Astrocyte (in vitro differentiated cells and primary cell): ENCODE measurements around the gene SHROOM2. TPM values are rescaled to one million over a fixed set of nuclear protein-coding genes. Genes with fewer than 3 reads are reported as not detected.

Experiments
- DNase-seq: peaks from one replicate; pipeline ENCODE4 v3.0.0-alpha.2; 2010; ENCODE audit warnings: low read depth
- FAIRE-seq: peaks from 2 replicates; lab custom pipeline; 2011; peaks lifted over from hg19 to GRCh38; lab: Jason Lieb, UNC
- H2AFZ ChIP-seq: 2 replicates; pipeline ENCODE4 v1.6.0; 2012; ENCODE audit warnings: low read depth, low read length, inconsistent platforms
- H3K27ac ChIP-seq: 2 replicates; pipeline ENCODE4 v1.5.1; 2011; ENCODE audit warnings: low read depth, low read length, inconsistent platforms
- H3K27me3 ChIP-seq: 2 replicates; pipeline ENCODE4 v1.6.0; 2011; ENCODE audit warnings: low read length, inconsistent platforms; ENCODE audit not compliant: insufficient read depth
- H3K36me3 ChIP-seq: 2 replicates; pipeline ENCODE4 v1.5.1; 2011; ENCODE audit warnings: low read length, inconsistent platforms; ENCODE audit not compliant: insufficient read depth
- H3K4me1 ChIP-seq: 2 replicates; pipeline ENCODE4 v1.5.1; 2011; ENCODE audit warnings: low read length, inconsistent platforms; ENCODE audit not compliant: insufficient read depth
- H3K4me2 ChIP-seq: 2 replicates; pipeline ENCODE4 v1.6.0; 2012; ENCODE audit warnings: low read length, inconsistent platforms
- H3K4me3 ChIP-seq: 2 replicates; pipeline ENCODE4 v1.5.1; 2011; ENCODE audit warnings: low read depth, mild to moderate bottlenecking, low read length, inconsistent platforms; ENCODE audit not compliant: insufficient read depth
- H3K79me2 ChIP-seq: 2 replicates; pipeline ENCODE4 v1.6.0; 2012; ENCODE audit warnings: mild to moderate bottlenecking, low read length, inconsistent platforms; ENCODE audit not compliant: insufficient read depth
- H3K9ac ChIP-seq: 2 replicates; pipeline ENCODE4 v1.6.0; 2012; ENCODE audit warnings: mild to moderate bottlenecking, low read length, inconsistent platforms
- H3K9me3 ChIP-seq: 2 replicates; pipeline ENCODE4 v1.5.1; 2012; ENCODE audit warnings: low read depth, mild to moderate bottlenecking, low read length, inconsistent platforms; ENCODE audit not compliant: insufficient read depth
- H4K20me1 ChIP-seq: 2 replicates; pipeline ENCODE4 v1.6.0; 2012; ENCODE audit warnings: low read length, inconsistent platforms; ENCODE audit not compliant: insufficient read depth
- H3K27ac Mint-ChIP-seq: one replicate; pipeline ENCODE4 v1.8.0; 2021; ENCODE audit warnings: mild to moderate bottlenecking, mixed read lengths; ENCODE audit not compliant: unreplicated experiment
- H3K27me3 Mint-ChIP-seq: one replicate; pipeline ENCODE4 v1.8.0; 2021; ENCODE audit warnings: low read depth, mixed read lengths; ENCODE audit not compliant: unreplicated experiment
- H3K36me3 Mint-ChIP-seq: one replicate; pipeline ENCODE4 v1.8.0; 2021; ENCODE audit warnings: low read depth, mixed read lengths; ENCODE audit not compliant: unreplicated experiment
- H3K4me1 Mint-ChIP-seq: one replicate; pipeline ENCODE4 v1.8.0; 2021; ENCODE audit warnings: low read depth, mixed read lengths; ENCODE audit not compliant: unreplicated experiment
- H3K4me3 Mint-ChIP-seq: one replicate; pipeline ENCODE4 v1.8.0; 2021; ENCODE audit warnings: mild to moderate bottlenecking, moderate library complexity, mixed read lengths; ENCODE audit not compliant: unreplicated experiment
- H3K9me3 Mint-ChIP-seq: one replicate; pipeline ENCODE4 v1.8.0; 2021; ENCODE audit warnings: mild to moderate bottlenecking, mixed read lengths; ENCODE audit not compliant: unreplicated experiment
- CTCF ChIP-seq: IDR thresholded peaks from 2 replicates; pipeline ENCODE4 v1.5.1; 2011; ENCODE audit warnings: low read depth, mild to moderate bottlenecking, inconsistent platforms, low read length, moderate library complexity; ENCODE audit not compliant: insufficient read depth
- EZH2 ChIP-seq: IDR thresholded peaks from 2 replicates; pipeline ENCODE4 v1.6.1; 2012; ENCODE audit warnings: mild to moderate bottlenecking, low read length, inconsistent platforms; ENCODE audit not compliant: insufficient read depth
- total RNA-seq: library from RNA; stranded (reverse); gene quantifications from 2 replicates; pipeline ENCODE4 v1.2.1, GENCODE V29; 2021

SHROOM2 gene
- total RNA-seq, 1 donor from 2014 or later: 15.9 TPM

GRCh38 chrX:9862953-9863352 lies 76.7 kb downstream of the SHROOM2 start:
- H3K27ac Mint-ChIP-seq: no peak overlapping the region
- FAIRE-seq (no peak), DNase-seq (no peak)
- no peak overlapping the region for H3K4me3 Mint-ChIP-seq
- no peak for TF ChIP-seq EZH2
- TF ChIP-seq CTCF: no peak
- no peaks in the 10 kb centered on the region for H3K79me2 ChIP-seq
- no peak overlapping the region for H3K4me2 ChIP-seq
- no peaks in the 10 kb centered on the region for H3K36me3 Mint-ChIP-seq
- no peaks in the 10 kb centered on the region for H3K36me3 ChIP-seq
- no peaks in the 10 kb centered on the region for H3K9me3 ChIP-seq
- H3K4me1 Mint-ChIP-seq: peaks cover 33% of the 10 kb centered on the region
- no peak overlapping the region for H2AFZ ChIP-seq
- no peaks in the 10 kb centered on the region for H3K27me3 Mint-ChIP-seq
- H3K9ac ChIP-seq: no peak overlapping the region
- no peaks in the 10 kb centered on the region for H3K9me3 Mint-ChIP-seq
- H4K20me1 ChIP-seq: no peaks in the 10 kb centered on the region
- no peak overlapping the region for H3K4me3 ChIP-seq
- H3K27ac ChIP-seq: no peak overlapping the region
- no peaks in the 10 kb centered on the region for H3K27me3 ChIP-seq
- peaks cover 18% of the 10 kb centered on the region for H3K4me1 ChIP-seq

- TF ChIP-seq EZH2 (no peak), CTCF (no peak)
- Mint-ChIP-seq H3K36me3 (no peaks in the 10 kb centered on the region), H3K4me3 (no peak overlapping the region), H3K4me1 (peaks cover 34% of the 10 kb centered on the region), H3K27me3 (no peaks in the 10 kb centered on the region), H3K9me3 (no peaks in the 10 kb centered on the region), H3K27ac (peak overlapping the region; percentile 41)
- H3K27me3 ChIP-seq: no peaks in the 10 kb centered on the region
- no peak overlapping the region for H3K27ac ChIP-seq
- H3K4me2 ChIP-seq: no peak overlapping the region
- H2AFZ ChIP-seq: no peak overlapping the region
- no peak overlapping the region for H3K9ac ChIP-seq
- H3K4me1 ChIP-seq: peaks cover 18% of the 10 kb centered on the region
- no peaks in the 10 kb centered on the region for H4K20me1 ChIP-seq
- no peak overlapping the region for H3K4me3 ChIP-seq
- FAIRE-seq: no peak
- H3K36me3 ChIP-seq: no peaks in the 10 kb centered on the region
- no peak for DNase-seq
- H3K9me3 ChIP-seq: no peaks in the 10 kb centered on the region
- no peaks in the 10 kb centered on the region for H3K79me2 ChIP-seq
Observed at GRCh38 chrX:9864011-9864410, 77.8 kb downstream of the SHROOM2 start.

- FAIRE-seq (no peak), DNase-seq (peak; percentile 71)
- H3K9me3 ChIP-seq: no peaks in the 10 kb centered on the region
- Mint-ChIP-seq H3K27ac (no peak overlapping the region), H3K4me1 (peaks cover 23% of the 10 kb centered on the region), H3K4me3 (no peak overlapping the region), H3K27me3 (no peaks in the 10 kb centered on the region), H3K9me3 (no peaks in the 10 kb centered on the region), H3K36me3 (no peaks in the 10 kb centered on the region)
- H2AFZ ChIP-seq: no peak overlapping the region
- no peaks in the 10 kb centered on the region for H3K79me2 ChIP-seq
- no peaks in the 10 kb centered on the region for H3K27me3 ChIP-seq
- H3K4me3 ChIP-seq: no peak overlapping the region
- H3K4me1 ChIP-seq: peaks cover 11% of the 10 kb centered on the region
- TF ChIP-seq EZH2 (no peak), CTCF (no peak)
- H3K4me2 ChIP-seq: peak overlapping the region; percentile 30
- no peaks in the 10 kb centered on the region for H4K20me1 ChIP-seq
- no peak overlapping the region for H3K9ac ChIP-seq
- H3K36me3 ChIP-seq: no peaks in the 10 kb centered on the region
- no peak overlapping the region for H3K27ac ChIP-seq
Observed at GRCh38 chrX:9865804-9866472, 79.7 kb downstream of the SHROOM2 start.
